Mucosa of rectum (tissue), 2 donors: ENCODE data around the gene RBM48.
"Not testable (repeated sequence)": the region's sequence is repeated elsewhere in the genome, so short reads cannot be mapped to it uniquely, and the experiment has no call there.

Experiments
- H3K27ac ChIP-seq, 2 donors: one replicate each; pipeline ENCODE4 v1.7.0; 2013; ENCODE audit warnings: inconsistent platforms in 2 of 2, low read depth in 2 of 2, low read length in 2 of 2
- H3K27me3 ChIP-seq, 2 donors: one replicate each; pipeline ENCODE4 v1.7.0; 2013; ENCODE audit warnings: low read length in 2 of 2; ENCODE audit not compliant: control insufficient read depth in 2 of 2, insufficient read depth in 2 of 2
- H3K36me3 ChIP-seq, 2 donors: one replicate each; pipeline ENCODE4 v1.7.0; 2013; ENCODE audit warnings: low read length in 2 of 2; ENCODE audit not compliant: control insufficient read depth in 2 of 2, insufficient read depth in 2 of 2
- H3K4me1 ChIP-seq, 2 donors: one replicate each; pipeline ENCODE4 v1.7.0; 2013; ENCODE audit warnings: low read length in 2 of 2, mild to moderate bottlenecking in 1 of 2; ENCODE audit not compliant: control insufficient read depth in 2 of 2, insufficient read depth in 2 of 2
- H3K4me3 ChIP-seq, 2 donors: one replicate each; pipeline ENCODE4 v1.7.0; 2013; ENCODE audit warnings: low read length in 2 of 2
- H3K9ac ChIP-seq, 2 donors: one replicate each; pipeline ENCODE4 v1.7.0; 2013; ENCODE audit warnings: low read length in 2 of 2, low read depth in 1 of 2, mild to moderate bottlenecking in 1 of 2
- H3K9me3 ChIP-seq, 2 donors: one replicate each; pipeline ENCODE4 v1.7.0; 2013; ENCODE audit warnings: low read length in 2 of 2; ENCODE audit not compliant: control insufficient read depth in 2 of 2
- donor health status: healthy.
- donor health status: Normal muscosa, but diverticular disease.

The RBM48 gene

GRCh38 chr7:92534572-92534971 is 6.0 kb downstream of the RBM48 start:
- Histone ChIP-seq H3K27me3 (no peaks in the 10 kb centered on the region), H3K27ac (no peak overlapping the region), H3K9ac (no peak overlapping the region), H3K9me3 (no peaks in the 10 kb centered on the region), H3K4me1 (peaks cover 2% of the 10 kb centered on the region in 2 donors), H3K36me3 (peaks cover 52 to 53% of the 10 kb centered on the region in 2 donors), H3K4me3 (no peak overlapping the region)

GRCh38 chr7:92543542-92543941 is 14.9 kb downstream of the RBM48 start:
- H3K4me3 ChIP-seq, H3K9me3 ChIP-seq: not testable (repeated sequence)

GRCh38 chr7:92545116-92545515 is 16.5 kb downstream of the RBM48 start:
- not testable (repeated sequence) for H3K27me3 ChIP-seq, H3K27ac ChIP-seq, H3K9ac ChIP-seq, H3K36me3 ChIP-seq, H3K4me1 ChIP-seq, H3K4me3 ChIP-seq, H3K9me3 ChIP-seq

More at GRCh38 chr7:92543542-92543941, 14.9 kb downstream of the RBM48 start:
- H3K27ac ChIP-seq, H3K27me3 ChIP-seq, H3K4me1 ChIP-seq, H3K9ac ChIP-seq, H3K36me3 ChIP-seq: not testable (repeated sequence)

- Histone ChIP-seq H3K9me3 (no peaks in the 10 kb centered on the region), H3K27me3 (no peaks in the 10 kb centered on the region), H3K9ac (no peak overlapping the region), H3K4me3 (no peak overlapping the region), H3K36me3 (no peaks in the 10 kb centered on the region), H3K4me1 (no peaks in the 10 kb centered on the region), H3K27ac (no peak overlapping the region)
Measured at GRCh38 chr7:92546856-92547497, 18.4 kb downstream of the RBM48 start.

- Histone ChIP-seq H3K27me3 (no peaks in the 10 kb centered on the region), H3K27ac (no peak overlapping the region), H3K36me3 (no peaks in the 10 kb centered on the region), H3K9me3 (no peaks in the 10 kb centered on the region), H3K4me3 (no peak overlapping the region), H3K4me1 (no peaks in the 10 kb centered on the region), H3K9ac (no peak overlapping the region)
Measured at GRCh38 chr7:92547579-92547978, 19.0 kb downstream of the RBM48 start.

GRCh38 chr7:92550194-92550593 is 21.6 kb downstream of the RBM48 start:
- Histone ChIP-seq H3K27me3 (no peaks in the 10 kb centered on the region), H3K27ac (no peak overlapping the region), H3K36me3 (no peaks in the 10 kb centered on the region), H3K4me1 (no peaks in the 10 kb centered on the region), H3K9ac (no peak overlapping the region), H3K9me3 (no peaks in the 10 kb centered on the region), H3K4me3 (no peak overlapping the region)

- H3K9ac ChIP-seq, result no peak overlapping the region
- peaks cover 0 to 6% of the 10 kb centered on the region in 2 donors for H3K36me3 ChIP-seq
- H3K27me3 ChIP-seq, result no peaks in the 10 kb centered on the region
- H3K9me3 ChIP-seq, result no peaks in the 10 kb centered on the region
- no peak overlapping the region for H3K4me3 ChIP-seq
- no peaks in the 10 kb centered on the region for H3K4me1 ChIP-seq
- no peak overlapping the region for H3K27ac ChIP-seq
Measured at GRCh38 chr7:92557249-92557648, 28.7 kb downstream of the RBM48 start.

- Histone ChIP-seq H3K27ac (no peak overlapping the region), H3K4me3 (no peak overlapping the region), H3K9ac (no peak overlapping the region), H3K9me3 (no peaks in the 10 kb centered on the region), H3K4me1 (no peaks in the 10 kb centered on the region), H3K27me3 (no peaks in the 10 kb centered on the region), H3K36me3 (peaks cover 3 to 6% of the 10 kb centered on the region in 2 donors)
Measured at GRCh38 chr7:92557808-92558362, 29.3 kb downstream of the RBM48 start.

GRCh38 chr7:92560602-92561001 is 32.0 kb downstream of the RBM48 start:
- Histone ChIP-seq H3K9me3 (no peaks in the 10 kb centered on the region), H3K27ac (no peak overlapping the region), H3K27me3 (no peaks in the 10 kb centered on the region), H3K4me3 (no peak overlapping the region), H3K36me3 (peaks cover 16 to 25% of the 10 kb centered on the region in 2 donors), H3K4me1 (no peaks in the 10 kb centered on the region), H3K9ac (no peak overlapping the region)

GRCh38 chr7:92563345-92563744 is 34.8 kb downstream of the RBM48 start:
- Histone ChIP-seq H3K27me3 (no peaks in the 10 kb centered on the region), H3K9ac (no peak overlapping the region), H3K27ac (no peak overlapping the region), H3K9me3 (no peaks in the 10 kb centered on the region), H3K36me3 (peaks cover 29 to 50% of the 10 kb centered on the region in 2 donors), H3K4me1 (no peaks in the 10 kb centered on the region), H3K4me3 (no peak overlapping the region)
